Inflammatory macrophage (primary cell): ENCODE measurements around the gene SLC6A11.

Experiments
- DNase-seq, 2 donors: peaks; one replicate each; pipeline ENCODE4 v3.0.0-alpha.2; 2020 to 2022
- total RNA-seq, 18 experiments: gene quantifications; one replicate each; lab custom pipeline; 2026; ENCODE audit warnings: mixed read lengths in 6 of 18, inconsistent platforms in 2 of 18; lab: John Stamatoyannopoulos, UW

The SLC6A11 gene
- 0 to 0.26 (median 0.11) reads per million in 18 experiments for total RNA-seq

- DNase-seq = no peak
These were observed at the start of gene SLC6A11 for GRCh38 chr3:10816019-10816862. SLC6A11 (plus strand) TSS chr3:10816228; CDS start chr3:10816266, 38 bp downstream.

DNA sequence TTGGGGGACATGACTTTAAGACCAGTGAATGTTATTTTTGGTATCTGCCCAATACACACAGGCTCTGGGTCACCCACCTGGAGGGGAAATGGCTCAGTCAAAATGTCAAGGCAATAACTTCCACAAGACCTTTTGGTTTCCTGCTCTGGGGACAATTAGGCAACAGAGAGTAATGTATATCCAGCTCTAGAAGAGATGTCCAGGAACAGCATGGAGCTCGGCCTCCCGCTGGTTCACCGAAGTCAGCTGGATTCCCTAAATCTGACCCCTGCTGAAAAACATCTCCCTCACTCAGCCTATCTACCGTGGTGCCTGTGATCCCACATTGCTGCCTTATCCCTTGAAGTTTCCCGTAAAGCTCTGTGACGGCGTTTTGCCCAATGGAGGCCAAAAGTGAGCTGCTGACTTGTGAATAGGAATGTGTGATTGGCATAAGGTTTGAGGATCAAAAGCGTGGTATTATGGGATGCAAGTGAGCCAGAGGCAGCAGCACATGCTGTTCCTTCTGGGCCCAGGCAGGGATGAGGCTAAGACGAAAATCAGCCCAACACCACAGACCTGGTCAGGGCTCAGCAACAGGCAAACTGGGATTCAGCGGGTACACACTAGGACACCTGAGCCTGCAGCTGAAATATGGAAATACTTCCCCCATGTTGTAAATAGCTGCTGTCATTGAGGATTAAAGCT, 47.2 kb upstream of the SLC6A11 start:
- DNase-seq = no peak

- DNase-seq = no peak
These were observed 45.5 kb upstream of the SLC6A11 start for GRCh38 chr3:10770547-10770946.

GRCh38 chr3:10770981-10771380, 45.0 kb upstream of the SLC6A11 start:
- no peak for DNase-seq

GRCh38 chr3:10771486-10772270, 44.4 kb upstream of the SLC6A11 start:
- no peak for DNase-seq

DNA sequence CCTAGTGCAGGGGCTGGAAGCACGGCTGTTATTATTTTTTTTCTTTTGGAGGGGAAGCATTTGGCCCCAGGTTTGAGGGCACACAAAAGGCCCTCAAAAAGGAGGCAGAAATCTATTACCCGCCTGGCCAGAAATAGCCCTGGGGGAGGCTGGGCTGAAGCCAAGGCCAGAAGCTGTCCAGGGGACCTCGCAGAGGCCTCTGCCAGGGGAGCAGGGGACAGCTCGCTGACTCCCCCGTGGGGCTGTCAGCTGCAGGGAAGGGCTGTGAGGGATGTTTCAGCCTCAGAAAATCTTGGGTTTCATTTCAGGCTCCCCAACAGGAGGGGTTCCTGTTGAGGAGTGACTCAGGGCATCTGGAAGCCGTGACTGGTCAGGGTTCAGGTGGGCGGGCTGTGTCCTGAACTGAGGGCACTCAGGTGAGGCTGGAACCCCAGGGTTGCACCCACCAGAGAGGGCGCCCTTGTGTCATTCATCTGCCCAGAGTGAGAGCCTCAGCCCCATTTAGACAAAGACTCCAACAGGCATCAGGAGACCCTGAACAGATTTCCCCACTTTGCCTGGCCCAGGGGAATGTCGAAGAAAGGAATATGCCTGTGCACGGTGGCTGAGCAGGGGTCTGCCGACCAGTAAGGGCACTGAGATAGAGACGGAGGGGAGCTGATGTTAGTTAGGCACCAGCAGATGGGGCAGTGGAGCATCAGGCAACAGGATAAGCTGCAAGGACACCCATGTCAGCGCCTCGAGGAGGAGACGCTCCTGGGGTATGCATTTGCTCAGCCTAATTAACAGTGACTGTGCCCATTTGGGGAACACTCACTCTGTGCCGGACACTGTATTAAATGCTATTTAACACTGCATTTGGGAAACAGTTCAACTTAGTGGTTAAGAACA, 43.5 kb upstream of the SLC6A11 start:
- peak; percentile 17 to 22 for DNase-seq

DNA sequence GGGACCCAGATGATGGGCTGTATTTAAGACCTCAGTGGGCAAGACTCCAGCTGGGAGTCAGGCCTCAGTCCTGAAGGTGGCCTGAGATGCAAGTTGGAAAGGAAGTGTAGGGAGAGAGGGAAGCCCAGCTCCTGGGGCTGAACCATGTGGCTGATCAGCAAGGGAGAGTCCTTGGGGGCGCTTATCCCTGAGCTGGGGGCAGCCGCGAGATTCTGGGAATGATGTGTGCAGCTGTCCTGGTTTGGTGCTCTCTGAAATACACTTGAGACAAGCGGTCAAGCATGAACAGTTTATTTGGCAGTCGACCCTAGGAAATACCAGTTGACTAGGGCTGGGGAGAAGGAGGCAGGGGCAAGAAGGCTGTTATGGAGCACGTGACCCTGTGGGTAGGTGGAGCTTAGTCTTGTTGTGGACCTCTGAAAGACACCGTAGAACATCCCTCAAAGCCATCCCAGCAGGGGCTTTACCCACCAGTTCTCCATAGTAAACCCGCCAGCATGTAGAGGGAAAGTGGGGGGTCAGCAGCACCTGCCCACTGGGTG, 41.8 kb upstream of the SLC6A11 start:
- DNase-seq = no peak

- DNase-seq = no peak
These were observed 41.2 kb upstream of the SLC6A11 start for GRCh38 chr3:10774825-10775224.

GRCh38 chr3:10775259-10775658, 40.8 kb upstream of the SLC6A11 start:
- no peak for DNase-seq

GRCh38 chr3:10775828-10776227, 40.2 kb upstream of the SLC6A11 start:
- DNase-seq = no peak

DNA sequence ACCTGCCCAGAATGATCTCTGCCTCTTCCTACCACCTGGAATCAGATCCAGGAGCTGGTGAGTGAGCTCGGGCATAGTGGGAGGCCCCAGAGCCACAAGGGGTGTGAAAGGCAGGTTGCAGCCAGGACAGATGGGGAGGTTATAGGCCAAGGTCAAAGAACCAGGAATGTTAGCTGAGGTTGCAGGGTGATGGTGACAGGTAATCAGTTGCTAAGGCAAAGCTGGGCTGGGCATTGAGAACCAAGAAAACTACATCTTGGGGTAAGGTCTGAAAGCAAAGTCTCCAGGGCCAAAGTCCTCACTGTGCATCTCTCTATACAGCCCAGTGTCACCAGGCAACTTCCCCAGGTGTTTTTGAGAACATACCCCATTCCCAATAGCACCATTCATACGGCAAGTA, 38.4 kb upstream of the SLC6A11 start:
- DNase-seq = no peak

- DNase-seq = no peak
These were observed 37.3 kb upstream of the SLC6A11 start for GRCh38 chr3:10778492-10779292.

DNA sequence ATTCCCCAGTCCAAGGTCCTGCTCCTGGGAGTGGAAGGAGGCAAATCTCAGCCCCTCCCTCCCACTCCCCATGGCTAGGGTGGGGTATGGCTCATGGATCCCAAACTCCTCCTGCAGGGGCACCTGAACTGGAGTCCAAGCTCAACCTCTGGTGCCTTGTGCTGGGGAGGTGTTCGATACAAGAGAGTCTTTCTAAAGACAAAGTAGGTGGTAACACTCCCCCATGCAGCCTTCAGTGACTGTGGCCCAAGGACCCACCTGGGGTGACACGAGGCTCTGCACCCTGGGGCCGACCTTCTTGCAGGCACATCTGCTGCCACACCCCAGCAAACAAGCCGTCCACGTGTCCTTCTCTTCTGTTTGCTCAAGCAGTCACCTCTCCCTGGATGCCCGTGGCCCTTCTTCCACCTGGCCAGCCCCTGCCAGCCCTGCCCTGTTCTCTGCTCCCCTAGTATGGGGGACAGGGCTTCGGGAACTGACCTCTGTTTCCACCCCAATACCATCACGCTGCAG, 36.7 kb upstream of the SLC6A11 start:
- no peak for DNase-seq

- DNase-seq = no peak
These were observed 35.8 kb upstream of the SLC6A11 start for GRCh38 chr3:10780243-10780642.

DNA sequence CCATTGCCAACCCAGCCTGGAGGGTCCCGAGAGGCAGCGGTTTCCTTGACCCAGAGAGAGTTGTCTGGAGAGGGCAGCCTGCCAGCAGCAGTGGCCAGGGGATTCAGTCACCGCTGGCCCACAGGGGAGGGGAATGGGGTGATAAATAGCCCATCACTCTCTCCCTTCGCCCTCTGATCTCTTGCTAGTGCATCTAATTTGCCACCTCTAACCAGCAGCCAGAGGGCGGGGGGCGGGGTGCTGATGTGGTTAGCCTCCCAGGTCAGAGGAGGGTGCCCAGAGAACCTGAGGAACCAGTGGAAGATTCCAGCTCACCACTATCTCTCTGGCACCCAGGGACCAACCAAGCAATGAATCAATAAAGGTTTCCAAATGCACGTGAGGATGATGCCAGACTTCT, 35.1 kb upstream of the SLC6A11 start:
- no peak for DNase-seq

DNA sequence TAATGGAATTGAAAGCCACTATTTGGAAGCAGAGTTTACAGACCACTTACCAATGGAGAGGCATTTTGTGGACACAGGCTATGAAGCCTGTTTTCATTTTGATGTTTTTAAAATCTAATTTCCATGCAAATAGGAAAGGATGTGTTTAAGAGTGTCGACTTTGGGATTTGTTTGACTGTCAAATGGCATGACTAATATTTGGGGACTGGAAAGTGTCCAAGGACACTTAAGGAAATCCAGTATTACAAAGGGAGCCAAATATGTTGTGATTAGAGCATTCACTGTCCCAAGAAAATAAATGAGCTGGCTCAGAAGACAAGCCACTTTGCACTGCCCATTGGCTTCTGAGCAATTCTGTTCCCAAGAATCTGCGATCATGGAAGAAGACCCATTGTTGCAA, 34.0 kb upstream of the SLC6A11 start:
- no peak for DNase-seq

DNA sequence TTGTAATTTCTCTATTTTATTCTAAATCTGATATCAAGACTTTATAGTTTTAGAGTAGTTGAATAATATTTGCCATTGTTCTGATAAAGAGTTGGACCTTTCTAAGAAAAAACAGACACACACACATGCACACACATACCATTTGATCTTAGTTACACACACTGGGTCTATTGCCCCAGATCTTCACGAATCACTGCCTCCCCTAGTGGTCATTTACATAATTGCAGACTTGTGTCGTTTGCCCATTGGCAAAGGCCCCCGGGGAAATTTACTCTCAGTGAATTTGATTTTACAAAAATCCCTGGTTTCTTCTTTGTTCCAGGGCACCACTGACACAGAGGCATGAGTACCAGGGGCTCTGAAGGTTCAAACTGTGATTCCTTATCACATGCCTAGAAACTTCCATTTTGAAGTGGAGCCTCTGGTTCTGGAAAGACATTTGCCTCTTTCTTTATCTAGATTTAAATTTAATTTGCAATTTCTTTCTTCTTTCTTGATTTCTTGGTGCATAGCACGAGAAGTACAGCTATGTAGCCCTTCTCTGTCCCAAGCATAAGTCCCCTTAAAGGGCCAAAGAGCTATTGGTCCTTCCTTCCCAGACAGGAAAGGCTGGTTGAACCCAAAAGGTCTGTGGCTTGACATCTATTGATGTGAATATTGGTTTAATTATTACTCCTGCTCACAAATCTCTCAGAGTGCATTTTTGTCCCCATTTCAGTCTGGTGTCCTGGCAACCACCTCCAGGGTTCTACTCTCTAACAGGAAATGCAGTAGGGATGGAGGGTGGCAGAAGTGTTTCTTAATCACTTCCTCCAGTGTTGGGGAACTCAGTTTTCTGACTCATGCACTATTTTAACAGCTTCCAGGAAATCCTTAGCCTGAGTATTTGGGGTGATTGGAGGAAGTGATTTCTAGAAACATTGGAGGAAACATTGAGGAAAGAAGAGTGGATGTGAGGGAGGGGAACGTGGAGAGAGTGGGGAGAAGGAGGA, 32.4 kb upstream of the SLC6A11 start:
- DNase-seq = peak; percentile 37 to 56

- DNase-seq = no peak
These were observed 29.4 kb upstream of the SLC6A11 start for GRCh38 chr3:10786640-10787039.

DNA sequence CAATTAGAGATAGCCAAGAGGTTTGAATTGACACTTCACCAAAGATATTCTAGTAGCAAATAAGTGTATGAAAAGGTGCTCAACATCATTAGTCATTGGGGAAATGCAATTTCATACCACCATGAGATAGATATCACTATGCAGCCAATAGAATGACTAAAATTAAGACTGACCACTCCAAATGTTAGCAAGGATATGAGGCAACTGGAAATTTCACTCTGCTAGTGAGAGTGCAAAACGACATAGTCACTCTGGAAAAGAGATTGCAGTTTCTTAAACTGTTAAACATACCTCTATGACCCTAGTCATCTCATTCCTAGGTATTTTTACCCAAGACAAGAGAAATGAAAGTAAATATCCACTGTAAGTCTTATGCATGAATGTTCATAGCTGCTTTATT, 27.6 kb upstream of the SLC6A11 start:
- no peak for DNase-seq
